Jurkat, Clone E6-1 (cell line): ENCODE measurements around the gene MALAT1.
A peak's percentile ranks its signal among the peaks of the same experiment; 100 is the strongest.

ENCODE experiments used
- DNase-seq: peaks from one replicate; pipeline ENCODE4 v3.0.0-alpha.2; 2011; ENCODE audit warnings: low read depth, low spot score
- H3K4me3 ChIP-seq: 2 replicates; pipeline ENCODE4 v1.5.1; 2011; ENCODE audit warnings: mild to moderate bottlenecking, low read length, control low read depth, moderate library complexity

MALAT1 gene

GRCh38 chr11:65493367-65494176 lies 5.3 kb upstream of the MALAT1 start:
- DNase-seq: no peak
- no peak overlapping the region for H3K4me3 ChIP-seq

- DNase-seq: no peak
- peak overlapping the region; percentile 54 for H3K4me3 ChIP-seq
These were observed 2.3 kb upstream of the MALAT1 start for GRCh38 chr11:65496304-65497140.

- peak; percentile 98 for DNase-seq
- peak overlapping the region; percentile 75 for H3K4me3 ChIP-seq
These were observed 1.5 kb upstream of the MALAT1 start for GRCh38 chr11:65497141-65498041.

GRCh38 chr11:65498042-65498726 lies 661 bp upstream of the MALAT1 start:
- DNase-seq: peak; percentile 85

GRCh38 chr11:65498727-65498976 lies 193 bp upstream of the MALAT1 start:
- peak overlapping the region; percentile 75 for H3K4me3 ChIP-seq
- DNase-seq: no peak

More at GRCh38 chr11:65498042-65498726, 661 bp upstream of the MALAT1 start:
- peak overlapping the region; percentile 75 for H3K4me3 ChIP-seq

- DNase-seq: no peak
These were observed 1.0 kb downstream of the MALAT1 start for GRCh38 chr11:65499713-65500386.

GRCh38 chr11:65500387-65501185 lies 1.7 kb downstream of the MALAT1 start:
- peak overlapping the region; percentile 75 for H3K4me3 ChIP-seq
- DNase-seq: no peak

More at GRCh38 chr11:65499713-65500386, 1.0 kb downstream of the MALAT1 start:
- H3K4me3 ChIP-seq: peak overlapping the region; percentile 75

- H3K4me3 ChIP-seq: peak overlapping the region; percentile 75
- DNase-seq: no peak
These were observed 2.3 kb downstream of the MALAT1 start for GRCh38 chr11:65501186-65501471.

- DNase-seq: no peak
- peak overlapping the region; percentile 75 for H3K4me3 ChIP-seq
These were observed 2.8 kb downstream of the MALAT1 start for GRCh38 chr11:65501472-65502273.

- H3K4me3 ChIP-seq: peak overlapping the region; percentile 75
- no peak for DNase-seq
These were observed 3.4 kb downstream of the MALAT1 start for GRCh38 chr11:65502274-65502554.

- H3K4me3 ChIP-seq: peak overlapping the region; percentile 75
- DNase-seq: no peak
These were observed 3.9 kb downstream of the MALAT1 start for GRCh38 chr11:65502555-65503367.

GRCh38 chr11:65503368-65503948 lies 4.6 kb downstream of the MALAT1 start:
- H3K4me3 ChIP-seq: no peak overlapping the region
- DNase-seq: no peak

- no peak for DNase-seq
- no peak overlapping the region for H3K4me3 ChIP-seq
These were observed 5.3 kb downstream of the MALAT1 start for GRCh38 chr11:65503949-65504673.

GRCh38 chr11:65504674-65505465 lies 6.0 kb downstream of the MALAT1 start:
- no peak overlapping the region for H3K4me3 ChIP-seq
- DNase-seq: no peak
